Cardiac muscle cell (in vitro differentiated cells and primary cell): ENCODE results near the gene PECR. TPM values are rescaled to one million over a fixed set of nuclear protein-coding genes. Genes with fewer than 3 reads are reported as not detected.

Experiments used
- DNase-seq, 2 donors: peaks; one replicate each; pipeline versions ENCODE4 v3.0.0 to v3.0.0-alpha.2; 2010 to 2017; ENCODE audit warnings: low read depth in 1 of 2, low spot score in 1 of 2
- H3K27ac ChIP-seq: fragments of 200-600 bp; sonication (generic); 2 replicates; pipeline ENCODE4 v1.5.1; 2016
- H3K27me3 ChIP-seq: fragments of 200-600 bp; sonication (generic); 2 replicates; pipeline ENCODE4 v1.6.0; 2016; ENCODE audit warnings: control low read depth
- H3K36me3 ChIP-seq: fragments of 200-600 bp; sonication (generic); 2 replicates; pipeline ENCODE4 v1.5.1; 2016; ENCODE audit warnings: control low read depth
- H3K4me1 ChIP-seq: fragments of 200-600 bp; sonication (generic); 2 replicates; pipeline ENCODE4 v1.8.1; 2017; ENCODE audit warnings: low read depth, mild to moderate bottlenecking, mixed run types
- H3K4me3 ChIP-seq: fragments of 200-600 bp; sonication (generic); 2 replicates; pipeline ENCODE4 v1.5.1; 2016; ENCODE audit warnings: mild to moderate bottlenecking
- H3K9me3 ChIP-seq: fragments of 200-600 bp; sonication (generic); 2 replicates; pipeline ENCODE4 v1.5.1; 2017; ENCODE audit warnings: low read depth, mild to moderate bottlenecking, control low read depth
- polyA plus RNA-seq: library from polyadenylated mRNA; unstranded; fragments of >200 nt; fragmentation: Nextera tagmentation; extraction: Ambion mirVana; gene quantifications from 2 replicates; pipeline ENCODE4 v1.2.1, GENCODE V29; 2016
- total RNA-seq: library from RNA; depleted of rRNA; stranded (reverse); fragments of >200 nt; gene quantifications from 2 replicates; pipeline ENCODE4 v1.2.3, GENCODE V29; 2016
- TF ChIP-seq, protein P1 (sequence below): IDR thresholded peaks from 2 replicates; pipeline ENCODE4 v1.5.1; 2012; ENCODE audit warnings: low read depth, mild to moderate bottlenecking, low read length

The PECR gene
- total and polyA plus RNA-seq, 2 experiments from 2014 or later, result 6.4 to 11.4 TPM

DNA sequence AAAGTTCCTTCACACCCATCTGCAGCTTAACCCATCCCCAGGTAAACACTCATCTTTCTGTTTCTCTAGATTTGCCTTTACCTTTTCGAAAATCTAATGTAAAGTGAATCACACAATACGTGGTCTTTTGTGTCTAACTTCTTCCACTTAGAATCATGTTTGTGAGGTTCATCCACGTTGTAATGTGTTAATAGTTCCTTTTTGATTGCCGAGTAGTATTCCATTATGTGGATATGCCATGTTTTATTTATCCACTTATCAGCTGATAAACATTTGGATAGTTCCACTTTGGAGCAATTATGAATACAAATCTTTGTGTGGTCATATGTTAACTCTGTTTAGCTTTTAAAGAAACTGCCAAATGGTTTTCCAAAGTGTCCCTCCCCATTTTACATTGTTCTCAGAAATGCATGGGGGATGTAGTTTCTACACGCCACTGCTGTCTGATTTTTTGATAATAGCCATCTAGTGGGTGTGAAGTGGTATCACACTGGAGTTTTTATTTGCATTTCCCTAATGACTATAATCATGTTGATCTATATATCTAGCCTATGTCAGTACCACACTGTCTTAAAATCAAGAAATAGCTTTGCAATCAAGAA, 22.3 kb downstream of the PECR start:
- no peaks in the 10 kb centered on the region for H3K4me1 ChIP-seq
- TF ChIP-seq, protein P1, sequence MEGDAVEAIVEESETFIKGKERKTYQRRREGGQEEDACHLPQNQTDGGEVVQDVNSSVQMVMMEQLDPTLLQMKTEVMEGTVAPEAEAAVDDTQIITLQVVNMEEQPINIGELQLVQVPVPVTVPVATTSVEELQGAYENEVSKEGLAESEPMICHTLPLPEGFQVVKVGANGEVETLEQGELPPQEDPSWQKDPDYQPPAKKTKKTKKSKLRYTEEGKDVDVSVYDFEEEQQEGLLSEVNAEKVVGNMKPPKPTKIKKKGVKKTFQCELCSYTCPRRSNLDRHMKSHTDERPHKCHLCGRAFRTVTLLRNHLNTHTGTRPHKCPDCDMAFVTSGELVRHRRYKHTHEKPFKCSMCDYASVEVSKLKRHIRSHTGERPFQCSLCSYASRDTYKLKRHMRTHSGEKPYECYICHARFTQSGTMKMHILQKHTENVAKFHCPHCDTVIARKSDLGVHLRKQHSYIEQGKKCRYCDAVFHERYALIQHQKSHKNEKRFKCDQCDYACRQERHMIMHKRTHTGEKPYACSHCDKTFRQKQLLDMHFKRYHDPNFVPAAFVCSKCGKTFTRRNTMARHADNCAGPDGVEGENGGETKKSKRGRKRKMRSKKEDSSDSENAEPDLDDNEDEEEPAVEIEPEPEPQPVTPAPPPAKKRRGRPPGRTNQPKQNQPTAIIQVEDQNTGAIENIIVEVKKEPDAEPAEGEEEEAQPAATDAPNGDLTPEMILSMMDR, result peak; percentile 12
- no peak overlapping the region for H3K27ac ChIP-seq
- DNase-seq, result no peak
- peaks cover 8% of the 10 kb centered on the region for H3K36me3 ChIP-seq
- H3K27me3 ChIP-seq, result no peaks in the 10 kb centered on the region
- no peaks in the 10 kb centered on the region for H3K9me3 ChIP-seq
- H3K4me3 ChIP-seq, result no peak overlapping the region

DNA sequence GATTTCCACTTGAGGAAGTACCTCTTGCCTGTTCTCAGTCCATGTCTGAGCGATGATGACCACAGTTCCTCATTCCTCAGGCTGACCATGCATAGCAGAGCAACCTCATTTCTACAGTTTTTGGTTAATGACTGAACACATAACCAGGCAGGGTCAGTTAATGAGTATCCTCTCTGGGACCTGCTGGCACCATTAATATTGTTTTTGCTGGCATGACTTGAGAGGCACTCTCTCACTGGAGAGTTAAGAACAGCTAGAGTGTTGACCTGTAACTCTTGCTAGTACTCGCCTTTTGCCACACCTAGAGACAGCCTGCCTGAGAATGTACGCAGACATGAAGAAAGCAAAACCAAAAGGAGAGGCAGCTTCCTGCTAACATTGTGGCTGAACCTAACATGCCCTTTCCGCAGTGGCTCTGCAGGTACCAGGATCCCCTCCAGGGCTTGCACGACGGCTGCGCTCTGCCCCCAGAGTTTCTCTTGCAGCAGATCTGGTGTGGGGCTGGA, 23.9 kb downstream of the PECR start:
- DNase-seq, result peak in 1 of 2 donors; percentile 10
- Histone ChIP-seq H3K9me3 (no peaks in the 10 kb centered on the region), H3K27me3 (no peaks in the 10 kb centered on the region), H3K27ac (no peak overlapping the region), H3K4me3 (no peak overlapping the region), H3K4me1 (no peaks in the 10 kb centered on the region), H3K36me3 (peaks cover 8% of the 10 kb centered on the region)
- TF ChIP-seq, protein P1, result no peak

DNA sequence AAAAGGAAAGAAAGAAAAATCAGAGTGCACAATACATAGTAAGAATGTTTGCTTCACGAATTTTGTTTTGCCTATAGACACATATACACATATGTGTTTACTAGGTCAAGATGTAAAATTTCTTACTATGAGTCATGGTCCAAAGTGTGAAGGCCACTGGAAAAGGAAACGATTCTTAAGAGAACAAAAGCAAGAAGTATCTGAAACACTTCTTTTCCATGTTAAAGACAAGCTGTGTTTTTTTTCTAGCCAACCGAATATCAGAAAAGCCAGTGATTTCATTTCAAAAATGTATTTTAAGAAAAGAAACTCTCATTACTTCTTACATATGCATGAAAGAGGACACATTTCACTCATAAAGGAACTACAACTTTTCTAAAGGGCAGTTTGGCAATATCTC, 24.9 kb downstream of the PECR start:
- H3K4me3 ChIP-seq, result no peak overlapping the region
- H3K4me1 ChIP-seq, result no peaks in the 10 kb centered on the region
- no peak for DNase-seq

DNA sequence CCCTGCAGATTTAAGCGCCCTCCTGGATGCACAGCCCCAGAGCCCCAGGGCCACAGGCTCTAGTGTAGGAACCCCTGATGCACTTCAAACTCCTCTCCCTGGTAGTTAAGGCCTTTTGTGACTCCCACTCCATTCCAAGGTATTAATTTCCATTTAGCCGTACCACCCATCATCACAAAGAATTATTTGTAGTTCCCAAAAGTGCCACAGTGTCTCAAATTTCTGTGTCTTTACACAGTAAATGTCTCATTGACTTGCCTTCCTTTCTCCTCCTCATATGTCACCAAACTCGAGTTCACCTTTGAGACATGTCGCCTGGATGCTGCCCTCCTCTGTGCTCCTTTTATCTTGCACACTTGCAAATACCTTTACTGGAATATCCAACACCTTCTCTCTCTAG, 25.9 kb downstream of the PECR start:
- DNase-seq, result no peak
- TF ChIP-seq, protein P1, result no peak
- Histone ChIP-seq H3K4me3 (no peak overlapping the region), H3K9me3 (no peaks in the 10 kb centered on the region), H3K4me1 (no peaks in the 10 kb centered on the region), H3K27ac (no peak overlapping the region), H3K27me3 (no peaks in the 10 kb centered on the region), H3K36me3 (peaks cover 8% of the 10 kb centered on the region)

More for the DNA sequence above, 24.9 kb downstream of the PECR start:
- TF ChIP-seq, protein P1, result no peak
- Histone ChIP-seq H3K9me3 (no peaks in the 10 kb centered on the region), H3K36me3 (peaks cover 8% of the 10 kb centered on the region), H3K27me3 (no peaks in the 10 kb centered on the region), H3K27ac (no peak overlapping the region)

DNA sequence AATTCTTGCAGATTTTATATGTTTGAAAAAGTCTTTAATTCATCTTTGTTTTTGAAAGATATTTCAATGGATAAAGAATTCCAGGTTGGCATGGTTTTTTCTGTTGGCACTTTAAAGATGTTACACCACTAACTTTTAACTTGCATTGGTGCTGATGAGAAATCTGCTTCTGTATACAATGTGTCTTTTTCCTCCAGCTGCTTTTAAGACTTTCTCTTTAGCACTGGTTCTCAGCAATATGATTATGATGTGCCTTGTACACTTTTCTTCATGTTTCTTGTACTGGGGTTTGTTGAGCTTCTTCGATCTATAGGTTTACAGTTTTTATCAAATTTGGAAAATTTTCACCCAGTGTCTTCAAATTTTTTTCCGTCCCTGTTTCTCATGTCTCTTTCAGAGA, 29.2 kb downstream of the PECR start:
- Histone ChIP-seq H3K36me3 (no peaks in the 10 kb centered on the region), H3K4me1 (no peaks in the 10 kb centered on the region)

More for the DNA sequence above, 29.2 kb downstream of the PECR start:
- Histone ChIP-seq H3K9me3 (no peaks in the 10 kb centered on the region), H3K4me3 (no peak overlapping the region), H3K27me3 (no peaks in the 10 kb centered on the region), H3K27ac (no peak overlapping the region)
- TF ChIP-seq, protein P1, result no peak
- no peak for DNase-seq
